Neural cell (in vitro differentiated cells): ENCODE data around the gene WRAP73. TPM values are rescaled to one million over a fixed set of nuclear protein-coding genes. Genes with fewer than 3 reads are reported as not detected.

Experiments used
- H2AFZ ChIP-seq: fragments of 200-600, 300-800 bp; sonication (generic), shearing (Covaris generic); 2 replicates; pipeline ENCODE4 v1.6.0; 2014; ENCODE audit warnings: low read depth, mild to moderate bottlenecking, antibody characterized with exemption, low read length, moderate library complexity
- H3F3A ChIP-seq: fragments of 200-600 bp; shearing (Covaris generic); 2 replicates; pipeline ENCODE4 v1.6.1; 2016; ENCODE audit warnings: mild to moderate bottlenecking, moderate library complexity, mixed read lengths, antibody characterized with exemption, low read length; ENCODE audit not compliant: insufficient read depth, poor library complexity, severe bottlenecking
- H3K27ac ChIP-seq: fragments of 200-600, 300-800 bp; sonication (generic), shearing (Covaris generic); 2 replicates; pipeline ENCODE4 v1.5.1; 2014; ENCODE audit warnings: mild to moderate bottlenecking, low read length, moderate library complexity
- H3K27me3 ChIP-seq: fragments of 300-800, 200-600 bp; sonication (generic), shearing (Covaris generic); 2 replicates; pipeline ENCODE4 v1.6.0; 2014; ENCODE audit warnings: mild to moderate bottlenecking, low read depth, low read length, moderate library complexity; ENCODE audit not compliant: insufficient read depth
- H3K36me3 ChIP-seq: fragments of 300-800, 200-600 bp; sonication (generic), shearing (Covaris generic); 2 replicates; pipeline ENCODE4 v1.5.1; 2014; ENCODE audit warnings: mild to moderate bottlenecking, antibody characterized with exemption, low read length, moderate library complexity; ENCODE audit not compliant: insufficient read depth
- H3K4me2 ChIP-seq: fragments of 300-800, 200-600 bp; sonication (generic), shearing (Covaris generic); 2 replicates; pipeline ENCODE4 v1.6.0; 2014; ENCODE audit warnings: mild to moderate bottlenecking, low read length
- H3K4me3 ChIP-seq: fragments of 300-800, 200-600 bp; sonication (generic), shearing (Covaris generic); 2 replicates; pipeline ENCODE4 v1.5.1; 2014; ENCODE audit warnings: mild to moderate bottlenecking, low read length, moderate library complexity
- H3K79me2 ChIP-seq: fragments of 200-600 bp; shearing (Covaris generic); replicated peaks from 2 replicates; pipeline ENCODE4 v1.6.0; 2014; ENCODE audit warnings: mild to moderate bottlenecking, low read length, moderate library complexity; ENCODE audit not compliant: insufficient read depth
- H3K9ac ChIP-seq: fragments of 300-800, 200-600 bp; sonication (generic), shearing (Covaris generic); 2 replicates; pipeline ENCODE4 v1.6.1; 2016; ENCODE audit warnings: mild to moderate bottlenecking, low read length, mixed read lengths
- H3K9me2 ChIP-seq: fragments of 200-600 bp; shearing (Covaris generic); 2 replicates; pipeline ENCODE4 v1.6.1; 2016; ENCODE audit warnings: mild to moderate bottlenecking, low read length, mixed read lengths; ENCODE audit not compliant: insufficient read depth
- H3K9me3 ChIP-seq: fragments of 200-600, 300-800 bp; sonication (generic), shearing (Covaris generic); 2 replicates; pipeline ENCODE4 v1.6.1; 2016; ENCODE audit warnings: mild to moderate bottlenecking, mixed run types, low read length, moderate library complexity, mixed read lengths
- H4K20me1 ChIP-seq: fragments of 200-600 bp; shearing (Covaris generic); 2 replicates; pipeline ENCODE4 v1.6.1; 2016; ENCODE audit warnings: mild to moderate bottlenecking, mixed run types; ENCODE audit not compliant: insufficient read depth
- CTCF ChIP-seq: fragments of 450-650 bp; IDR thresholded peaks from 2 replicates; pipeline ENCODE4 v1.5.1; 2014; ENCODE audit warnings: antibody characterized with exemption, mild to moderate bottlenecking, moderate library complexity; ENCODE audit not compliant: poor library complexity, severe bottlenecking
- EP300 ChIP-seq: fragments of 450-650 bp; conservative IDR thresholded peaks from 2 replicates; pipeline ENCODE4 v1.6.1; 2014; ENCODE audit warnings: antibody characterized with exemption, mild to moderate bottlenecking, moderate library complexity; ENCODE audit not compliant: poor library complexity, severe bottlenecking
- EZH2 ChIP-seq: fragments of 200-600, 300-800 bp; shearing (Covaris generic), sonication (generic); IDR thresholded peaks from 2 replicates; pipeline ENCODE4 v1.6.1; 2014; ENCODE audit warnings: antibody characterized with exemption, low read length, borderline replicate concordance, mild to moderate bottlenecking; ENCODE audit not compliant: insufficient read depth, poor library complexity, severe bottlenecking
- MXI1 ChIP-seq: fragments of 450-650 bp; conservative IDR thresholded peaks from 2 replicates; pipeline ENCODE4 v1.6.1; 2014; ENCODE audit warnings: antibody characterized with exemption, mild to moderate bottlenecking; ENCODE audit not compliant: poor library complexity, severe bottlenecking
- POLR2AphosphoS5 ChIP-seq: IDR thresholded peaks from 2 replicates; pipeline ENCODE4 v1.6.1; 2012
- RAD21 ChIP-seq: fragments of 450-650 bp; conservative IDR thresholded peaks from 2 replicates; pipeline ENCODE4 v1.6.1; 2014; ENCODE audit warnings: antibody characterized with exemption, mild to moderate bottlenecking, moderate library complexity
- REST ChIP-seq: IDR thresholded peaks from 2 replicates; pipeline ENCODE4 v1.6.1; 2012; ENCODE audit warnings: borderline replicate concordance
- SMC3 ChIP-seq: fragments of 450-650 bp; conservative IDR thresholded peaks from 2 replicates; pipeline ENCODE4 v1.6.1; 2014; ENCODE audit warnings: antibody characterized with exemption, mild to moderate bottlenecking, moderate library complexity; ENCODE audit not compliant: poor library complexity
- TAF1 ChIP-seq: IDR thresholded peaks from 2 replicates; pipeline ENCODE4 v1.6.1; 2012; ENCODE audit warnings: low read depth
- polyA plus RNA-seq: library from polyadenylated mRNA; depleted of rRNA; stranded (reverse); fragments of >200 nt; gene quantifications from 2 replicates; pipeline ENCODE4 v1.2.3, GENCODE V29; 2014

The WRAP73 gene
- polyA plus RNA-seq, 1 donor from 2014 or later: 32.9 TPM

- TF ChIP-seq SMC3 (peak; percentile 48), CTCF (peak; percentile 51), RAD21 (peak; percentile 24), POLR2AphosphoS5 (no peak)
These were observed 34.9 kb downstream of the WRAP73 start for GRCh38 chr1:3614755-3615742.

GRCh38 chr1:3612123-3612522, 37.8 kb downstream of the WRAP73 start:
- Histone ChIP-seq H3K4me2 (no peak overlapping the region), H3K27ac (no peak overlapping the region), H3K4me3 (no peak overlapping the region), H2AFZ (no peak overlapping the region), H3K36me3 (no peaks in the 10 kb centered on the region), H3K9me3 (no peaks in the 10 kb centered on the region), H3K9me2 (no peaks in the 10 kb centered on the region), H3F3A (no peaks in the 10 kb centered on the region), H3K79me2 (no peaks in the 10 kb centered on the region), H3K27me3 (peaks cover 8% of the 10 kb centered on the region), H3K9ac (no peak overlapping the region), H4K20me1 (no peaks in the 10 kb centered on the region)
- TF ChIP-seq REST (no peak), CTCF (no peak), RAD21 (no peak), MXI1 (no peak), TAF1 (no peak), POLR2AphosphoS5 (no peak), EP300 (no peak), SMC3 (no peak), EZH2 (no peak)

More at GRCh38 chr1:3614755-3615742, 34.9 kb downstream of the WRAP73 start:
- H2AFZ ChIP-seq: no peak overlapping the region
- no peaks in the 10 kb centered on the region for H3K9me3 ChIP-seq
- peak overlapping the region; percentile 21 for H3K4me3 ChIP-seq
- peak overlapping the region; percentile 18 for H3K27ac ChIP-seq
- H3K79me2 ChIP-seq: no peaks in the 10 kb centered on the region
- H3K27me3 ChIP-seq: peaks cover 8% of the 10 kb centered on the region
- H3K4me2 ChIP-seq: no peak overlapping the region
- H4K20me1 ChIP-seq: no peaks in the 10 kb centered on the region
- H3K9ac ChIP-seq: peak overlapping the region; percentile 18
- no peaks in the 10 kb centered on the region for H3K9me2 ChIP-seq
- no peaks in the 10 kb centered on the region for H3K36me3 ChIP-seq
- no peaks in the 10 kb centered on the region for H3F3A ChIP-seq
